ENCODE measurements around the gene FAM13A.
"Not testable (repeated sequence)": the region's sequence is repeated elsewhere in the genome, so short reads cannot be mapped to it uniquely, and the experiment has no call there.

FAM13A gene

DNA sequence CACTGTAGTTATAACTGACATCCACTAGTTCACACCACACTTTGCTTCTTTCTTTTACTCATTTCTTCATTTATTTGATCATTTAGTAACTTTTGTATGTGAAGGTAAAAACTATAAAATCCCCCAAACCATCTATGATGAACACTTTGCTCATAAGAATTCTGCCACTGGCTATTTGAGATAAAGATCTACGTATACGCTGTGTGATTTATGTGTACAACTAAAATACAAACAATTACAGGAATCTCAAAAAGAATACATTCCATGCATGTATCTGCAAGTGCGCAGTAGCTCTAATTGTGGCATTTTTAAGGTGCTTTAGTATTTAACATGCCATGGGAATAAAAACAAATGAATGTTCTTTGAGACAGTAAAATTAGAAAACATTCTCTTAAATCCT is 202.5 kb downstream of the FAM13A start:
- no peak for DNase-seq (ENCODE audit: low read depth in 2 of 2, low spot score in 1 of 2)

DNA sequence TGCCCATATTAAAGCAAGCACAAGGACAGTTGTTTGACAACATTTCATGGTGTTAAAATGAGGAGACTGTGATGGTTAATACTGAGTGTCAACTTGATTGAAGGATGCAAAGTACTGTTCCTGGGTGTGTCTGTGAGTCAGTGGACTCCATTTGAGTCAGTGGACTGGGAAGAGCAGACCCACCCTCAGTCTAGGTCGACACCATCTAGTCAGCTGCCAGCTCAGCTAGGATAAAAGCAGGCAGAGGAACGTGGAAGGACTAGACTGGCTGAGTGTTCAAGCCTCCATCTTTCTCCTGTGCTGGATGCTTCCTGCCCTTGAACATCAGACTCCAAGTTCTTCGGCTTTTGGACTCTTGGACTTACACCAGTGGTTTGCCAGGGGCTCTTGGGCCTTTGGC is 203.4 kb downstream of the FAM13A start:
- DNase-seq (ENCODE audit: low read depth in 2 of 2, low spot score in 1 of 2), result not testable (repeated sequence)

DNA sequence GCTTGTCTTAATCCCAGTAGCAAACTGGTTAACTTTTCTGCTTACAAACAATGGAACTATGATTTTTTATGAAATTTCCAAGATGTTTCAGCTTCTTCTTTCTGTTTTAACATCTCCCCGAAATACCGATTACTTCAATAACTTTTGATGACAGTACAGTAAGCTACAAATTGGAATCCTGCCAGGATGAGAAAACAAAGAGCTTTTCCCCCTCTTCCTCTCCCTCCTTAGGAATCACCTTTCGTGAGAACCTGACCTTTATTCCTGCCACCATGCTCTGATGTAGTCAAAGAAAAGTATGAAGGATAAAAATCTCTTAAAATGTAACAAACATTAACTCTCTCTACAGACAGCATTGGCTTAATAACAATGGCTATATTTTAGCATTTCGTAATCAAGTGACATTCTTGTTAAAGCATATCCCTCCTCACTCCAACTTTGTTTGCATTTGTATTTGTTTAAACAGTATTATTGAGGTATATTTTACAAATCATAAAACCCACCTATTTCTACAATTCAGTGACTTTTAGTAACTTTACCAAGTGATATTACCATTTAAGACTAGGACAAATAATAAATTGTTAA is 210.7 kb downstream of the FAM13A start:
- DNase-seq (ENCODE audit: low read depth in 2 of 2, low spot score in 1 of 2), result no peak

DNA sequence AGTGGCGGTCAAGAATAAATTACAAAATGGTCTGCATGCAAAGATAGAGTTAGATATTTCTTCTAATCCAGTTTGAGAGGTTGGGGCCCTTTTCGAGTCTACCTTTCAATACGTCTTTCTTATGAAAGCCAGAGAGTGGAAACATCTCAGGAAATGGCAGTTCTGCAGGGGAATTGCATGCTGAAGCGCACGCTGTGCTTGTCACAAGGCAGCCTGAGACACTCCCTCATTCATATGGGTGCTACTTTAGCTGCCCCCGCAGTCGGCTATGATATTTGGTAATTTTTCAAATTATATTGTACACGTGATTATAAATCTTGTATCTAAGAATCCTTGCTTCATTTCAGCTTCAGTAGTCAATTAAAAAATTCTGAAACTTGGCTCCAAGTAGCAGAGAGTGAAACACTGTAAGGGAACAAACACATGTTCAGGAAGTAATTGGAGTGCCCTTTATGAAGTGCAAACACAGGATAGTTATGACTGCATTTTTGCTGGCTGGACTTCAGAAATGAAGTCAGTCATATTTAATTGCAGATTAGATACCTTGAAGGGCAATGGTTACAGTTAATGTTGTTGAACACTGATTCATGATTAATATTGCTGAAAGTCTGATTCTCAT is 213.8 kb downstream of the FAM13A start:
- no peak for DNase-seq (ENCODE audit: low read depth in 2 of 2, low spot score in 1 of 2)

DNA sequence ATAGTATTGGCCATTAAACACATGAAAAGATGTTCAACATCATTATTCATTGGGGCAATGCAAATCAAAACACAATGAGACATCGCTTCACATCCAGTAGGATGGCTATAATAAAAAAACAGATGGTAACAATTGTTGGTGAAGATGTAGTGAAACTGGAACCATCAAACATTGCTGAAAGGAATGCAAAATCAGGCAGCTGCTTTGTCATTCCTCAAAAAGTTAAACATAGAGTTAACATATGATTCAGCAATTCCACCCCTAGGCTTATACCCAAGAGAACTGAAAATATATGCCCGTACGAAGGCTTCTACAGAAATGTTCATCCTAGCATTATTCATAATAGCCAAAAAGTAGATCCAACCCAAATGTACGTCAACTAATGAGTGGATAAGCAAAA is 215.3 kb downstream of the FAM13A start:
- no peak for DNase-seq (ENCODE audit: low read depth in 2 of 2, low spot score in 1 of 2)

DNA sequence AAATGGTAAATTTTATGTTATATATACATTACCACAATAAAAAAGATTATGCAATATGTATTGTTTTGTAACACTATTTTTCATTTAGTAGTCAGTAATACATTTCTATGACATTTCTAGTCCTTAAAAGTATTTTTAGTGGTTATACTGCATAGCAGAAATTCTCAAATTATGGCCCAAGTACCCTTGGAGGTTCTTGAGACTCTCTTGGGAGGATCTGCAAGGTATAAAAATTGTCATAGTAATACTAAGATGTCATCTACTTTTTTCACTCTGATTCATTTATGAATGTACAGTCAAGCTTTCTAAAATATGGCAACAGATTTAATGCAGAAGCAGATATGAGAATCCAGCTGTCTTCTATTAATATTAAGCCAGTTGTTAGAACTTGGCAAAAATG is 220.8 kb downstream of the FAM13A start:
- no peak for DNase-seq (ENCODE audit: low read depth in 2 of 2, low spot score in 1 of 2)

DNA sequence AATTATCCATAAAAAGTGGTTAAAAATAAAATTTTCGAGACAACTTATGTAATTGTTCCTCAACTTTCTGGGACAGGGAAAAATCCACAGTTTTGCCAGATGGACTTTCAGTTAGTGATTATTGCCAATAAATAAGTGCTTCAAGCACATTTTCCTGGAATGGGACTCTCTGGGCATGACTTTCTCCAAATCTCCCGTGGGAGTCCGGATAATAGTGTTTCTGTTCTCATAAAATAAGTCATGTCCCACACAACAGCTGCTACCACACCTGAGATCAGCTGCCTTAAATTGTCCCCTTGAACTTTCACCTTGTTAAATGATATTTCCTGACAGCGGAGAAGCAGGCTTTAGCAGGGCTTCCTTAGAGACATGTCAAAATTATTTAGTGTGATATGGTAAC is 226.0 kb downstream of the FAM13A start:
- no peak for DNase-seq (ENCODE audit: low read depth in 2 of 2, low spot score in 1 of 2)

DNA sequence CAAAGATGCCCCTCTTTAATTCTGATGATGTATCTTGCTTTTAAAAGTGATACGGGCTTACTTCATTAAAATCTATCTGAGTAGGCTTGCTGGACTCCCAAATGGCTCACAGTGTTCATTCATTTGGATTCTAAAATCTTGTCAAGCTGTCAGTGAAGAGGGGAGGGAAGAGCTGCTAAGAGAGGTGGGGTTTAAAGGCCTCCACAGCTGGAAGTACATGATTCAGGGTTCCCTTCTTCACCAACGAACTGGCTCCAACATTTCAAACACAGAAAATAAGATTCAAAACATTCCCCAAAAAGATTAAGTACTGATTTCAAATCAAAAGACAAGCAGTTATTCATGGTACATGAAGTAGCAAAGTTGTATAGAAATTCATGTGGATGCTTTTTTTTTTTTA is 226.4 kb downstream of the FAM13A start:
- no peak for DNase-seq (ENCODE audit: low read depth in 2 of 2, low spot score in 1 of 2)

DNA sequence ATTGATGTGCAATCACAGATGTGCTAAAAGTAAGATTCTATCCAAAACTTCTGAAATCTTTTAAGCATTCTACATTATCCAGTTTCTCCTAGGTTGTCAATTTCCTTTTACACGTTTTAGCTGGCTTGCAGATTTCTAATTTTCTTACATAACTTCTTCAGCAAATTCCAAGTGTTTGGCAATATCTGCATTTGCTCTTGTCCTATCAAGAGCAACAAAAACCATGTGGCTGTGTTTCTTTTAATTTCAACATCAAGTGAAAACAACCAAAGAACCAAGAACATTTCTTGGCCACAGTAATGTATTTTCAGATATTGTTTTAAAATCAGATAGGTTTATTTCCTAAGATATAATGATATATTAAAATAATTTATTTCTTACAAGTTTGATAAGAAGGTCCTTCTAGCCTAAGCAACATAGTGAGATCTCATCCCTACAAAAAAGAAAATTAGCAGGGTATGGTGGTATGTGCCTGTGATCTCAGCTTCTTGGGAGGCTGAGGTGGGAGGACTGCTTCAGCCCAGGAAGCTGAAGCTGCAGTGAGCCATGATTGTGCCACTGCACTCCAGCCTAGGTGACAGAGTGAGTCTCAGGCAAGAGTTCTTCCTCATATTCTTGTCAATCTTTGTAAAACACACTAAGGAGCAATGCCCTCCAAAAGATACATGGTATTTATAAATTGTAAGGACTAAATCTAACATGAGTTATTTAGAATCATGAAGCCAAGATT is 228.0 kb downstream of the FAM13A start:
- DNase-seq (ENCODE audit: low read depth in 2 of 2, low spot score in 1 of 2), result no peak

DNA sequence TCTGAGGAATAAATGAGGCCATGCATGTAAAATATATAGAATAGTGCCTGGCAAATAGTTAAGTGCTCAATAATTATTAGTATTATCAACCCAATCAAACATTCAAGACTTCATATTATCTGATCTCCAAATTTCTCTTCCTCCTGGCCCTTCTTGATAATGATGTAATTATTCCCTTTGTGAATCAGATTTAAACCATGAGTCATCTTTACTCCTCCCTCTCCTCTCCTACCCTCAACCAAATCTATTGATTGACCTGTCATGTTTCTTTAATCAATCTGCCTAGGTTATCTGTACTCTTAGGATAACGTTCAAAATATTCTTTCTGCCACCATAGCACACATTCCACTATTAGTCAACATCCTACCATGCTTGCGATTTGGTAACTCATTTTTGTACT is 229.5 kb downstream of the FAM13A start:
- no peak for DNase-seq (ENCODE audit: low read depth in 2 of 2, low spot score in 1 of 2)

DNA sequence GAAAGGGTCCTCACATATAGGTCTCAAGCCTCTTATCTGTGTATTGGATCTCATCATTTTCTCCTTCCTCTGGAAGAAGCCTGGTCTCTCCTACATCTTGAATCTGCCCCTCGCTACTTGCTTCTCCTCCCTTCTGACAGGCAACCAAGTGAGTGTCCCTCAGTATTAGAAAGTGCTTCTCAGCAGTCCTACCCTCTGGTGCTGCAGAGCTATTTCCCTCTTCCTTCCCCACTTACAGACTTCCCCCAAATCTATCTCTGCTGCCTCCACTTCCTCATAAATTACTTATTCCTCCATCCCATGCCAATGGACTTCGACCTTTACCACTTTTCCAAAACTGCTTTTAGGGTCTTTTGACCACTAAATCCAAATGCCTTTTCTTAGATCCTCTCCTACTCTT is 230.2 kb downstream of the FAM13A start:
- DNase-seq (ENCODE audit: low read depth in 2 of 2, low spot score in 1 of 2), result no peak

DNA sequence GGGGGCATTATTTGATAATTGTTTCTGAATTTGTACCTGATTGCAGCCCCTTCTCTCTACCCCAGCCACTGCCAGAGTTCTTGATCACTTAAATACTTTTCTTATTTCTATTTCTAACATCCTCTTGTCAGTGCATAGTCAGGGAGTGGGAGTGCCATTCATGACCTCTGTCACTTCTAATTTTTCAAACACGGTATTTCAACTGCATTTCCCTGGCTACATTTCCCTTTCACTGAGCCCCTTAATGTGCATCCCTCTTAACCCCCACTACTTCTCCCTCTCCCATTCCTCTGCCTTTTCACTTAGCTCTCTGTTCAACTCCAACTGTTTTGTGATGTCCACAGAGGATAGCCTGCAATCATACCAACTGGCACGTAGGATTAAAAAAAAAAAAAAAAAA is 231.1 kb downstream of the FAM13A start:
- DNase-seq (ENCODE audit: low read depth in 2 of 2, low spot score in 1 of 2), result no peak

DNA sequence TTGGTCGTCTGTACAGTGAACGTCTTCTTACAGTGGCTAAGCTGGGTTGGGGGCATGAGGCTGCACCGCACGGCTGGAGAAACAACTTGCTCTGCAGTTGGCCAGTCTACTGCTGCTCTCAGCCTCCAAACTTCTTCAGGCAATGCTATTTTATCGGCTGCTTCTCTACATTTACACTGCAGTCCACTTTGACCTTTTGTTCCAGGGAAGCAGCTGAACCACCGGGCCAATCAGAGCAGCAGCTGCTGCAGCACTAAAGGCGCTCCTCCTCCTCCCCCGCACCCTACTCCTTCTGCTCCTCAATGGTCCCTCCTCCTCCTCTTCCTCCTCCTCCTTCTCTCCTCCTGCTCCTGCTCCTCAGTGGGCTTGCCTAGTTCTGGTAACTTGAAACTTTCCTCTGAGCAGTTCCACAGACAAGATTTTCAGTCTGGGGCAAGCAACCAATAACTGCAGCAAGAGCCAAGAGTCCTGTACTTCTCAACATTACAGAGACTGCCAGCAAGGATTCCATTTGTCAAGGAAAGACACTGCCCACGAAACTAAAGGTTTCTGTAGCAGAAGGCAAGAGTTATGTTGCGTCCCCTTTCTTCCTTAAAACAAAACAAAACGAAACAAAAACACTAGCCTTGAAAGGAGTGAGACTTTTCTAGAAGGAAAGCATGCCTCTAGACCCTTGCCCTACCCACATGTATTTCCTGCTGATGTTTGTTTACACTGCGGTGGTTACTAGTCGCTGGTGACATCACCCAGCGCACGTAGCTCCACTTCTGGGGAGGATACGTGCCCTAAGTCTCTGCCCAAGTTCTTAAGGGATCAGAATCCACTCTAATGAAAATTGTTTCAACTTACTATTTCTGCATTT is 233.7 kb downstream of the FAM13A start:
- peak in 1 of 2 donors; percentile 26 for DNase-seq (ENCODE audit: low read depth in 2 of 2, low spot score in 1 of 2)

DNA sequence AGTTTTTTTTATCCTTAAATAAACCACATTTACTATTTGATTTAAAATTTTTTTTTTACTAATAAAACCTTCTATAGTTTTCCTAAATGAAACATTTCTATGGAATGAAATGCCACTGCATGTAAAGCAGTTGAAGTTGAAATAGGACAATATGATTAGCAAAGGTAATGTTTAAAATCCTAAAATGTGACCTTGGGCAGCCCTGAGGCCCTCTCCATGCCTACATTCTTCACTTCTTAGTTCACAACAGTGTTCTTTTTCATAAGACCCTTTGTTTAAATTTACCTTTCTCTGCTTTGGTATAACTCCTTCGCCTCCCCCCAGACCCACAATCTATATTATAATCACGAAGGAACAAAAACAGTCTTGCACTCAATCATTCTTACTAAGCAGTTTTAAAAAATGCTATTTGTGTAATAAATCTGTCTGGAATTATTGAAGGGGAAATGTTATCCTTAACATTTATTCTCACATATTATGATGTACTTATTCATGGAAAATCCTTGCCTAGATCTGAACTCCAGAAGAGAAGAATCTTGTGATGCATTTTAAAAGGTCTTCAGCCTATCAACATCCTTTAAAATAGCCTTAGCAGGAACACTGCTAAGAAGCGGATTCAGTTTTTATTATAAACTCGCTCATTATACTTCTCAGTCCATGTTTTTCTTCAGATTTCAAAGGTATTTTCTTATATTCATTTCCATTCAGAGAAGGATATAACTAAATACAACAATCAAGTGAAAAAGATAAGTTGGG is 234.8 kb downstream of the FAM13A start:
- no peak for DNase-seq (ENCODE audit: low read depth in 2 of 2, low spot score in 1 of 2)

DNA sequence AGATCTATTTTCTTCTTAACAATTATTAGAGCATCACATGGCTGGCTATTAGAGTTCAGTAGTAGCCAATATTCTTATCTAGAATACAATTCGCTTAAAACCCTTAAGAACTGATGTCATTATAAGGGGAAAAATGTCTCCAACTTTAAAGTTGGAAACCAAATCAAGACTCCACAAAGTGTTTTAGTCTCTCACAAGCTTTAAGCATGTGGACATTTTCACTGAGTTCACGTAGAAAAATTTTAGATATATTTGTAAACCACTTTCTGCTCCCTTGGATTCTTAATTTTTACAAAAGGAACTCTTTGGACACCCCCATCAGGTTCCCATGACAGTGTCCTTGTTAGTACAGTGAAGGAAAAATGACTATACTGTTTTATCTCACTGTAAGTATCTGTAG is 235.5 kb downstream of the FAM13A start:
- no peak for DNase-seq (ENCODE audit: low read depth in 2 of 2, low spot score in 1 of 2)

DNA sequence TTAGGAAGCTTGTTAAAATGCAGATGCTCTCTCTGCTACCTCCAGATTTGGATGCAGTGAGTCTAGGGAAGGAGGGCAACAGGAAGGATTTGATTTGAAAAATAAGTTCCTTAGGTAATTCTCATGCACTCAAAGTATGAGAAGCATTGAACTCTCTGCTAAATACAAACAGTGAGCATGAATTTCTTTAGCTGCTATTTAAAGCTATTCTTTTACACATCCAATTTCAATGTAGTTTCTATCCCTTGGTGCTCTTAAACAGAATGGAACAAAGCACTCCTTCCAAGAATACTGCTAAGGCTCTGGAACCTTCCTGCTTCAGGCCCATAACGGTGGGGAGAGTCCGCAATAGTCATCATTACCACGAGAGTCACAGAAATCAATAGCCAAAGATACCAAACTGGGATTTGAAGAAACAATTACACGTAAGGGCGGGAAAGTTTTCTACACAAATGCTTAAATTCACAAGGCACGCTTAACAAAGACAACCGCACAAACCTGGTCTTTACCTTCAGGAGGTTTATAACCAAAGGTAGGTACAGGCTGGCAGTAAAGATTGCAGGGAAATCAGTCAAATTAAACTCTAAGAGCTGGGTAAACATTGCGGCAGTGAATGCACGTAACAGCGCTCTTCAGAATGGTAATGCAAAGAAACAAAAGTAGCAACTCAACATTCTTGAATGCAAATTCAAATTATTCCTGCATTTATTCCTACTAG is 236.1 kb downstream of the FAM13A start:
- DNase-seq (ENCODE audit: low read depth in 2 of 2, low spot score in 1 of 2), result no peak

DNA sequence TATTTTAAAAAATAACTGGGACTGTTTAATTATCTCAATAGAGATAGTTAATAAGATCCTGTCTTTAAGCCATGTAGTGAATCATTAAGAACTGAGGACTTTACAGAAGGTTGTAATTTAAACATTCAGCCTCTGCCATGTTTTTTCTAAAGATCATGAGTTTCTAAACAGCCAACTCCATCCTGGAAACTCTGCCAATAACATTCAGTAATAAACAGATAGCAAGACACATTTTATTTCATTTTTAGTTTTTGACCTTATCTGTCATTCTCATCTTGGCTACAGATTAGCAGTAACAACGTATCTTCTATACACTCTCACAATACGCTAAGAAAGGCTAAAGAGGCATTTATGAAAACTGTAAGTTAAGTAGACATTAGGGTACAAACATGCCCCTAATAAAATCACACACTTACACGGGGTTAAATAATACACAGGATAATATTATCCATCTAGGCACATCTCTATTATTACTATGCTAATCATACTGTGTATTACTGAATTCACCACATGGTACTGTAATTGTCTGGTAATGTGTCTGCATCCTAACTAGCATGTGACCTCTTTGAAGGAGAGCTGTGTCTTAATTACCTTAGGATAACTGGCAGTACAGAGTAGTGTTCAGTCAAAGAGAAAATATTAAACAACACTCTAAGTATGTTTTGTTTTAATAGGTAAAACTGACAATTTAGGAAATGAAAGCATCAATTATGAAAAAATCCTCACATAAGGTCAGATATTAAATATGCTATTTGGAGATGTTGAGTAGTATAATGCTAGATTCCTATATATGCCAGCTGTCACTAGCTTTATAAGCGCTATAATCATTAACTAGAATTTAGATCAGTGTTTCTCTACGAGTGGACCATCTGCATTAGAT is 236.9 kb downstream of the FAM13A start:
- DNase-seq (ENCODE audit: low read depth in 2 of 2, low spot score in 1 of 2), result no peak

DNA sequence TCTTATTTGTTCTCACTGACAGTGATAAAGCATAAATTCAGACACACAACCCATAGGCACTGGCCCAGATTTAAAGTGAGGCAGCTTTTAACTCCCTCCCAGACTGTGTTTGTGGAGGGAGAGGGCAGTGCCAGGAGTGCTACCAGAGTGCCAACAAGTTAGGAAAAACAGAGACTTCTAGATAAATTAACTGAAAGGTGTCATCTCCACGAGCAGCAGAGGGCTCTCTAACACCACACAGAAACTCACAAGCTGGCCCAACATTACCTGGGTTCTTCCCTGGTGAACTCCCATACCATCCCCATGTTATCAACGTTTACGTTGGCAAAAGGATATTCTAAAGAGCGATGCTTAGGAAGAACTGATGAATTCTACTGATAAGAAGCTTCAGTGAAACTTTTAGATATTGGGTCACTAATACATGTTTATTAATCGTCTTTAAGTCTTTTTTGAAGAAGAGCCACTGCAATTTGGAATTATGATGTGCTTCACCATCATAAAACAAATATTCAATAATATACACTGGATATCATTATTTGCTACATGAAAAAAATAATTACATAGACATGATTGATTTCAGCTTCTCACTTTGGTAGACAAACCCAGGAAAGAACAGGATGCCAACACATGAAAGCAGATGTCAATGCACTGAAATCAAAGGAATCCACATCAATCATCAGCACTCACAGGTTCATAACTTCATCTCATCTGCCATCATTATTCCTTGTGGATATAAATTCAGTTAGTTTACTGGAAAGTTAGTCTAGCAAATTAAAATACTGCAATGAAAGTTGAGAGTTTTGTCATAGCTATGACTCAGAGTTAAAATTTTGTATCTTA is 238.1 kb downstream of the FAM13A start:
- DNase-seq (ENCODE audit: low read depth in 2 of 2, low spot score in 1 of 2), result no peak

DNA sequence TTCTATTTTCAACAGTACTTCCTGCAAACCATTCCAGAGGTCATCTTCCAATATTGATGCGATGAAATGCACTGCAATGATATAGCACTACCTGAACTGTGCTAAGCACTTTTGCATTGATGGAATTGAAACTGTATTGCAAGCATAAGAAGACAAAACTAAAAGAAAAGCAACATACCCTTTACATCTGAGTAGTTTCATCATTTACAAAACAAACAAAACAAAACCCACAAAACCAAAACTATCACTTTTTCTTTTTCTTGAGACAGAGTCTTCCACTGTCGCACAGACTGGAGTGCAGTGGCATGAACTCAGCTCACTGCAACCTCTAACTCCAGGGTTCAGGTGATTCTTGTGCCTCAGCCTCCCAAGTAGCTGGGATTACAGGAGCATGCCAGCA is 239.2 kb downstream of the FAM13A start:
- no peak for DNase-seq (ENCODE audit: low read depth in 2 of 2, low spot score in 1 of 2)
